ENCODE results near the gene MARCHF3. TPM values are rescaled to one million over a fixed set of nuclear protein-coding genes. Genes with fewer than 3 reads are reported as not detected.
"Not testable (repeated sequence)": the region's sequence is repeated elsewhere in the genome, so short reads cannot be mapped to it uniquely, and the experiment has no call there.

Gene MARCHF3
- polyA plus RNA-seq, 5 donors, result 4.7 to 5.6 (median 5.3) TPM

DNA sequence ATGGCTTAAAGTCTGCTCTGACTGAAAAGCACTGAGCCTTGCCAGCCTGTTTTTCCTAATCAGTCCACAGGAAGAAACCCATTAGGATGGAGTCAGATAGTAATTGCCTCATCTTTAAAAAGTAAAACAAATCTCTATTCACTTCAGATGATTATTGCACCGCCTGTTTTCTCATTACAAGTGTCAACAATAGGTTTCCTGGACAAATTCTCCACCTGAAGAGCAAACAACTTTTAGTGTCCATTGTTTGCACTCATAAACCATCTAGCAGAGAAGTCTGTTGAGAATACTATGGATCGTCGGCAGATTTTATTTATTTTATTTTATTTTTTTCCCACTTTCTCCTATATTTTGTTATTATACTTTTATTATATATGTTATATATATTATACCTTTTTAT lies 22.7 kb upstream of the MARCHF3 start:
- DNase-seq, result no peak

DNA sequence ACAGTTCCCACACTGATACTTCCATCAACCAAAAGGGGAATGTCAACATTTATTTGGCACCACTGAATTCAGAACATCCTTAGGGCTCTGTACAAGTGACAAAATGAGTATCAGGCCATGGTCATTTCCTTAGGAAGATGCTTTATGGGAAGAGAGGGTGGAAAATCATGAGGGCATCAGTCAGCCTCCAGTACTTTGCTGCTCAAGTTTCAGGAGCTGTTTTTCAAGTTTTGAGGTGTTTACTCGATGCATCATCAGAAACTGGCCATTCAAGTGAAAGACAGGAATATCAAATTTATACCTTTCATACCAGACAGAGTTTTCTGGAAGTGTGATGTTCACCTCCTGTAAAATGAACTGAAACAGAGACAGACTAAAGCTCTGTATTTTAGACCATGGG lies 21.2 kb upstream of the MARCHF3 start:
- DNase-seq, result no peak

DNA sequence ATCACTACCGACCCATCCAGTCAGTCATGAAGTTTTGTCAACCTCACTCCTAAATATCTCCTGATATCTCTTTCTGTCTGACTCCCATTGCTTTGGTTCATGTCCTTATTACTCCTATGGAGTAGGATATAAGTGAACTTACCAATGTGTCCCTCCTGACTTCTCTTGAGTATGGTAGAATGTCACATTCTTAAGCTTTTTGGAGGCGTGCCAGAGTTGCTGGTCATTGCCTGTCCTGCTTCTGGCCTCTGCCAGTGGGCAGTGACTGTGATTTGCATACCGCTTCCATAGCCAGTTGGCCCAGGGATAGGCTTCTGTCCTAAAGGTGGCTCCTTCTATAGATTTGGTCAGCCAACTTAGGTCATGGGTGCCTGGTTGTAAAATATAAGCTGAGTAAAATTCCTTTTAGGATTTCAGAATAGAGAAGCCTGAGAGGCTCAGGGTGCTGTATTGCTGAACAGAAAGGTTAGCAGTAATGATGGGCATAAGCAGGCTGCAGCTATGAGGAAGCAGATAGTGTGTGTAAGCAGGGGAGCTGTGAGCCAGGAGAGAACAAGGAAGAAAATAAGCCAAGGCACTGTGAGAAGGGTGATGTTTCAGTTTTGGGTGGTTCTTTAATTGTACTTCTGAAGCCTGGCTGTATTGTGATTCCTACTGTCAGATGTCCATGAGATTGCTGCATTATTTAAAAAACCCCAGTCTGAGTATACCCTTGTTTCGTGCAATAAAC lies 16.1 kb upstream of the MARCHF3 start:
- DNase-seq, result no peak

DNA sequence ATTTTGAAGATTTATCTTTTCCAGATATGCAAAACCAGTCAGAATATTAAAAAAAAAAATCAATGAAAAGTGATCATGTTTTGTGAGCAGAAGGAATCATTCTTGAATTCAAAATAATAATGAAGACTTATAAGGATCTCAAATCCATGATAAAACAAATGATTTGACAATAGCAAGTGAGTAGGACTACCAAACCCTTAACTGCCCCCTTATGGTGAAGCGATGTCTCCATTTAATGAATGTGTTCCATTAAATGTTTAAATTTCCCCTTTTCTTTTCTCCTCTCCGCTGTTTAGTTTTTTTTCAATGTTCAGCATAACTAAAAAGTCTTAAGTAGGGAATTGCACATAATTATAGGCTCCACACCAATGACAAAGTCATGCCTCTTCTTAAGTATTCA lies 12.2 kb upstream of the MARCHF3 start:
- DNase-seq, result no peak

DNA sequence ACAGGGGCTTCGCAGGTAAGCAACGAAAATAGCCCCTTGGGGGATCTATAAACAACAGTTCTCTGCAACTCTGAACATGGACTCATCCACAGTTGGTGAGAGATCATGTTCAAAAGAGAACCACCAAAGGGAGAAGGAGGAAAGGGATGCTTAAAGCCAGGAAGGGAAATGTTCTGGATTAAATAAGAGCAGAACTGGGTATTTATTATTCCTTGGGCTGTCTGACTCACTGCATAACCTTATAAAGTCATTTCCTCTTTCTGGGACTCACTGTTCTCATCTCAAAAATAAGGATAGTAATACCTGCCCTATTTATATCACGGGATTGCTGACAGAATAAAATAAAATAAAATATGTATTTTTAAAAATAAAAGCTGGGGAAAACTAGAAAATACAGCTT lies 11.2 kb upstream of the MARCHF3 start:
- no peak for DNase-seq

DNA sequence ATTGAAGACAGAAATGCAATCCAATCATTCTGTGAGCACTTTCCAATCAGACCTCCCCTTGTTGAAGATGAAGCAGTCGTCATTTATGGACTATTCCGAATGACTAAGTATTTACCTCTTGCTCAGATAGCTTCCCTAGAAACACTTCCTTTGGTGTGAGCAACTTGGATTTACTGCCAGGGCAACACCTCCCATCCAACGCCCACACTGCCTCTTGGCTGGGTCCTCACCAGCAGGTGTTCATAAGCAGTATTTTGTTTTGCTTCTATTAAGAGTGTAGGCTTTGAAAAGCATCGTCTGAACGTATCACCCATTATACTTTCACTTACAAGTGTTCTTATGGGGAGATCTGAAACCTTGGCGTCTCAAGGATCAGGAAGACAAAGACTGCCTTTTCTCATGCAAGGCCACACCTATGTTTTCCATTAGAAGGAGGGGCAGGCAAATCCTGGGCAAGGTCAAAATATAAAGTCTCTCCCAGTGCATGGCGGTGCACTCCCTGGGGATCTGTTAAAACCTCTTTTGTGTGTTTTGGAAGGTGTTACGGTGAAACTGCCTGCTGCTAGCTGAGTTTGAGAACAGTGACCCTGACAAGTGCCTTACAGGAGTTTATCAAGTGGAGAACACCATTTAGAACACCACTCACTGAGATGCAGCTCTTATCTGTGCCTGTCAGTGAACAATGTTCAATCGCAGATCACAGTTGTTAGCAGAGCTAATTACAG lies 10.6 kb upstream of the MARCHF3 start:
- no peak for DNase-seq

DNA sequence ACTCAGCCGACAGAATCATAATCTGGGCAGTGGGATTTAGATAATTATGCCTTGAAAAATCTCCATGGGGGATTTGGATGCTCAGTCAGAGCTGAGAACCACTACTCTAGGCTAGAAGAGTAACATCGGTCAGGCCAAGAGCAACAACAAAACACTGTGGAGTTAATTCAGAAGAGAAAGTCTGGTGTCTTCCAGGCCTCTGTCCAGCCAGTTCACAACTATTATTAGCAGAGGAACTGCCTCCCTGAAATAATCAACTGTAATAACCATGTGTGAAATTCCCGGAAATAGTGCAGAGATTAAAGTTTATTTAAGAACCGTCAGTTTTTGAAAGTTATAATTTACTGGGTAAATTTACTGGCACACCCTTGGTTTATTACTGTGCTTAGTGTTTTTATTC lies 8.2 kb upstream of the MARCHF3 start:
- DNase-seq, result no peak

DNA sequence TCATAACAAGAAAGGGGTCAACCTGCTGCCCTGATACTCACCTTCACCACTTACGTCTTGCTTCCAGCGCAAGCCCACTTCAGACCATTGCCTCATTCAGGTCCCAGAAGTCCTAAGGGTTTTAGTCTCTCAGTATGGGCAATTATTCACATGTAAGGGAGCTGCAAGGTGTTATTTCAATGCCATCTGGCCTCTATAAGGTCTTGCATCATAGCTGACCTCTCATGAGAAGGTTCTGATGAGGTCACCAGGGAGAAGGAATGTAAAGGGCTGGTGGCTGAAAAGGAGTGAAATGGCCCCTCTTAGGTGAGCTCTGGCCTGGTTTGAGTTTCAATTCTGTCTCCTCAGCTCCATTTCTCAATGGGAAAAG lies 1.5 kb upstream of the MARCHF3 start:
- DNase-seq, result no peak

DNA sequence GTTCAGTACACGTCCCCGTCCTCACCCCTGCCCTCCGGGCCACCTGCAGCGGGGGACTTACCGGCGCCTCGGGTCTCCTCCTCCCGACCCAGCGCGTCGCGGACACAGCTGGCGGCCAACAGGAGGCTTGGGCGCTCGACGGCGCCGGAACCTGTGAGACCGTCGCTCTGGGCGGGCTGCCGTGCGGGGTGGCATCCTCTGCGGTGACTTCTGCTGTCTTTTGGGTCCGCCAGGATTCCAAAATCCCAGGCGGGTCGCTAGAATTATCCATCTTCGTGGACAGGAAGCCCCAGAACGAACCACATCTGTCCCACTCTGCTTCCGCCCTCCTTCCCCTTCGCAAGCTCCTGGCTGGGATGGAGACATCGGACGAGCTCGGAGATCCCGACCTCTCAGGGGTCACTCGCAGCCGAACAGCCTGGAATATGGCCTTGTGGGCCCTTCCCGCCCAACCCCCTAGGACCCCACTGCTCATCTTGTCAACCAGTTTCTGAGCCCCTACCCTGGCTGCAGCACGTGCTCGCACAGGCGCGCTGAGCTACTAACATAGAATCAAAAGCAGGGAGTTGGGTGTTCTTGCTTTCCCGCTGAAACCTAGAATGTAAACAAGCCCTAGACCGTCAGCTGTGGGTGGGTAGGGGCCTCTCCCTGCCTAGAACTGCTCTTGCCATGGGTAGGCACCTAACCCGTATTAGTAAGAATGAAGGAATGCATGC lies 947 bp upstream of the MARCHF3 start:
- no peak for DNase-seq

DNA sequence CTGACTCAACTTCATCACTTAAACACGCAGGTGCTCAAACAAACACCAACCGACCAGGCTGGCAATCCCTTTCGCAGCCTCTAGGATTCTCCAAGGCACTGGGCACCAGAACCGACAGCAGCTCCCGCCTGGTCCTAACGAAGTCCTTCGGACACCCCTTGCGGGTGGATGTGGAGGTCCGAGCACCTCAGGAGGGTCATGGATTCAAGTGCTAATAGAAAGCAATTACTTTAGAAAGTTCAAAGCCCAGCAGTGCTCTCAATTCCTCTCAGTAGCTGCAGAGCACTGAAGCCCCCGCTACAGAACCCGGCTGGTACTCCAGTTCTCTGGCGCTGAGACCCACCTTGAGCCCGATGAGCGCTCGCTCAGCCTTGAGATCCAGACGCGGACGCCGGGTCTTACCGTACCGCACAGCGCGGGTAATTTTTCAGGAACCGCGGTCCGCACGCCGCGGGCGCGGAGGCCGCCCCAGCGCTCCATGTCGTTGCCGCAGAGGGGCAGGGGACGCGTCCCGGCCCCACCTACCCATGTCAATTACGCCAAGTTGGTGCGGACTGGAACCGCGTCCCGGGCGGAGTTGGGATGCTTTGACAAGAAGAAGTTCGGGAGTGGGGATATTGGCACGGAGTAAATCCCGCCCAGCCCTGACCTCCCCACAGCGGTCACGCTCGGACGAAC lies 638 bp downstream of the MARCHF3 start:
- peak in 1 of 2 donors; percentile 22 for DNase-seq

DNA sequence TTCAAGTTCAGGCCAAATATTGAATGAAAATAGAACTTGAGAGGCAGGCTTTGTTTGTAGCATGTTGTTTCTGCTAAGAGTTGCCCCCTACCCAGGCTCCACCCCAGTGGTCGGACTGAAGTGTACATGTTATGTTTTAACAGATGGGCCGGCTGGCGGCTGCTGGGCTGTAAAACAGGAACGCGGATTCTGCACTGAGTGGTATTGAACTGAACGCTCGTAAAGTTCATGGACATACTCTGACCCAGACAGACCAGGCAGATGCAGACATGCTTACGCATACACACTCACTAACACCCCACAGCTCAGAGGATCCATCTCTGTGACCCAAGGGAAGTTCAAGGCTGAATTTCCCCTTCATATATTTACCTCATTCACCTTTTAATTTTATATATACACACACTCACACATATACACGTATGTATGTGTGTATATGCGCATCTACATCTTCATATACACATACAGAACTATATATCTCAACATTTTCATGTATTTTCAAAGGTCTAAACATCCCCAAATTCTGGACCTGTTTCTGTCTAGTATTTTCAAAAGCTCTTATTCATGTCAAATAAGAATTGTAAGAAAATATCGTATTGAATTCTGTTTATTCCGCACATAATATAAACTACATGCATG lies 1.4 kb downstream of the MARCHF3 start:
- DNase-seq, result no peak

DNA sequence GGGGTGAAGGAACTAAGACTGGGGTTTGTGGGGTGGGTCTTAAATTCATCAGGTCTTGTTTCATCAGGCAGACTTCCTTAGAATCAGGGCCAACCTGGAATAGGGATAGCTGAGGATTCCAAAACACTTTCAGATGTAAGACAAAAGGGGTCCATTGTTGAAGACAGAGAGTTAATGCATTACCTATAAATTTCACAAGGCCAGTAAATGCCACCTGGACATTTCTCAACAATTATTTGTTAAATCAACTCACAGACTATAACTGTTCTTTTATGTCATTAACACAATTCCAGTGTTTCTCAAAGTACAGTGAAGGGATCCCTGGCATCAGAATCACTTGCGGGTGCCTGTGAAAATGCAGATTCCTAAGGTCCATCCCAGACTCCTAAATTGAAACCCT lies 2.8 kb downstream of the MARCHF3 start:
- no peak for DNase-seq

DNA sequence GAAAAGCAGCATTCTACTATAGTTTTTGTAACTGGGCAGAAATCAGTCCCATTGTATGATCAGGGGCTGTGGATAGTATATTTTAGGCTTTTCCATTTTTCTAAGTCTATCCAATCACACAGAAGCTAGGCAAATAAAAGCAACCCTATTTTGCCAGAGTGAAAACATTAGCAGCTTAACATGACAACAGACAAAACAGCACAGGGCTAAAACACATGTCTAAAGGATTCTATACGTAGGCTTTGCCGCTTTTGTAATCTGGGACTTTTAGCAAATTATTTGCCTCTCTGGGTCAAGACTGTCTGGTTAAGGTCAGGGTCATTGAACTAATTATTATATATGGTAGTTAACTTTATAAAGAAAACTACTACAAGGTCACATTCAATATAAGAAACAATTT lies 4.2 kb downstream of the MARCHF3 start:
- no peak for DNase-seq

DNA sequence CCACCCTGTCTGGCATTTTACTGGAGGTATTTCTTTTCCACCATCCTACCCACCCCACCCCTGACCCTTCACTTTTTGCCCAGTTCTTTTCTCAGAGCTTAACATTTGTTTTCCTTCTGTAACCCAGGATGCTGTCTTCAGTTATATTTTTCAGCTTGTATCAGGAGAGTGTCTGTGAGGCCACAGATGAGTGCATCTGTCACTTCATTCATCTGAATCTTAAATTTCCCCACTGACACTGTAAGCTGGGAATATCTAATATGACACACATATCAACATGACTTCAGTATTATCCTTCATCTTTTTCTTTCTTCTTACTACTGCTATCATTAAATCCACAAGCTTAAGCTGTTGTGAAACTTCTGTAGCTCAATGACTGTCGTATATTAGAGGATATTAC lies 4.9 kb downstream of the MARCHF3 start:
- DNase-seq, result no peak

DNA sequence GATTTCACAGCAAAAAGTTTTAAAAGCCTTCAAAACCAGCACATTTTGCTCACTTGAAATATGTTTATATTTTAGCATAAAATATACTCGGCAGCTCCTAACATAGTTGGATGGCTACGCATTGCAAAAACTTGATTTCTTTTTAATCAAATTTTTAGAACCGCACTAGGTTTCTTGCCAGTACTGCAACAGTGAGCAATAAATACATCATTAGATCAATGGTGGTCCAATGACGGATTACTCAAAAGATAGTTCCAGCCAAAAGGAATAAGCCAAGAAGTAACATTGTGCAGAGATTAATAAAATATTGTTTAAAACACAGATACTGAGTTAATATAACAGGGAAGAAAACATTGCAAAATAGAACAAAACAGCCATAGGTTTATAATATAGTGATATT lies 5.5 kb downstream of the MARCHF3 start:
- DNase-seq, result peak in 1 of 2 donors; percentile 17

DNA sequence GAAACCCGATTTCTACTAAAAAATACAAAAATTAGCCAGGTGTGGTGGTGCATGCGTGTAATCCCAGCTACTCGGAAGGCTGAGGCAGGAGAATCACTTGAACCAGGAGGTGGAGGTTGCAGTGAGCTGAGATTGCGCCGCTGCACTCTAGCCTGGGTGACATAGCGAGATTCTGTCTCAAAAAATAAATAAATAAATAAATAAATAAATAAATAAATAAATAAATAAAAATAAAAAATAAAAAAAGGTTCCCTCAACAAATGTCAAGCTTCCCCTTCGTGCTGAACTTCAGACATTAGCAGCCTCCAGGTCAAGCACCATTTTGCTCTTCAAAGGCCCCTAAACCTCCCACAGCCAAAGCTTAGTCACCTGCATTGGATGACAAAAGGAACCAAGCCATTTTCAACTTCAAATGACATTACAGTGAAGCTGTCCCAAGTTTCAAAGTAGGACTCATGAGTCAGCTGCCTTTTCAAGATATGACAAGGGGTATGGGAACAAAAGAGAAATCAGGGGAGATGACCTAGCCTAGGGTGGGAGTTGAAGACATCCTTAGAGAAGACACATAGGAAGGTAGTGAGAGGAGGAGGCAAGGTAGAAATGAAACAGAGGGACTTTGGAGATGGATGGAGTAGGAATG lies 6.7 kb downstream of the MARCHF3 start:
- DNase-seq, result not testable (repeated sequence)

DNA sequence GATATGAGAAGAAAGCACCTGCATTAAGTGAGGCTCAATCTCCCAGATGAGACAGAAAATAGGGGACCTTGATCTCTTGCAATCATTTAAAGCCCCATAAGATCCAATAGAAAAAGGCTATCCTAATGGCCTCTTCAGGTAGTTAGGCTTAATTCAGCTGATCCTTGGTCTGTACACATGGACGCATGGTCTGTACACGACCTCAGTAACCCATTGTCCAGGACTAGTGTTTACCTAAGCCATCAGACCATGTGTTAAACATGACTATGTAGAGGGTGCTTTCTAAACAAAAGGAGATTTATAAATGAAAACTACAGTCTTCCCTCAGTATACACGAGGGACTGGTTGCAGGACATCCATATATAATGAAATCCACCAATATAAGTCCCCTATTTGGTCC lies 7.5 kb downstream of the MARCHF3 start:
- no peak for DNase-seq

DNA sequence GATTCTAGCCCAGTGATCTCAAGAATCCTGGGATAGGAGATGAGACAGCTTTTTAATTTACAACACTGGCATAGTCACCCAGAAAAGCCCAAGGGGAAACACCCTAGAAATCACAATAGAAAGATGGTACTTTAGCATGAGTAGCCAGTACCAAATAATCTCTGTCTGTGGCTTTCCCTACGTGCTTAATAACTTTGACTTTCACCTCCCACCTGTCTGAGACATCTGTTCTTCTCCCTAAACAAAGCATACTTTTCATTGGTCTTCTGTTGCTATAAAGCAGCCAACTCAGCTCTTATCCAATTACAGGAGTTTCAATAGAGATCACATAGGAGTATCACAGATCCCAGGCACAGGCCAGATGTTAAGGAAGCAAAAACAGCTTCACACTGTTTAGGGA lies 10.4 kb downstream of the MARCHF3 start:
- no peak for DNase-seq

DNA sequence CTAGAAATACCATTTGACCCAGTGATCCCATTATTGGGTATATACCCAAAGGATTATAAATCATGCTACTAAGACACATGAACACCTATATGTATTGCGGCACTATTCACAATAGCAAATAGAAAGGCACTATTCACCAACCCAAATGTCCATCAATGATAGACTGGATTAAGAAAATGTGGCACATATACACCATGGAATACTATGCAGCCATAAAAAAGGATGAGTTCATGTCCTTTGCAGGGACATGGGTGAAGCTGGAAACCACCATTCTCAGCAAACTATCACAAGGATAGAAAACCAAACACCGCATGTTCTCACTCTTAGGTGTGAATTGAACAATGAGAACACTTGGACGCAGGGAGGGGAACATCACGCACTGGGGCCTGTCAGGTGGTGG lies 13.6 kb downstream of the MARCHF3 start:
- DNase-seq, result not testable (repeated sequence)

DNA sequence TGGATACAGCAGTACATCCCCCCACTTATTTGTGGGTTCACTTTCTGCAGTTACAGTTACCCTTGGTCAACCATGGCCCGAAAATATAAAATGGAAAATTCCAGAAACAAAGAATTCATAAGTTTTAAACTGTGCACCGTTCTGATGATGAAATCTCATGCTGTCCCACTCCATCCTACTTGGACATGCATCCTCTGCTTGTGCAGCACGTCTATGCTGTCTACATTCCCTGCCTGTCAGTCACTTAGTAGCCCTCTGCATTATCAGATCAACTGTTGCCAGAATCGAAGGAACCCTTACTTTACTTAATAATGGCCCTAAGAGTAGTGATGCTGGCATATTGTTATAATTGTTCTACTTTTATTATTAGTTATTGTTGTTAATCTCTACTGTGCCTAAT lies 14.6 kb downstream of the MARCHF3 start:
- no peak for DNase-seq

DNA sequence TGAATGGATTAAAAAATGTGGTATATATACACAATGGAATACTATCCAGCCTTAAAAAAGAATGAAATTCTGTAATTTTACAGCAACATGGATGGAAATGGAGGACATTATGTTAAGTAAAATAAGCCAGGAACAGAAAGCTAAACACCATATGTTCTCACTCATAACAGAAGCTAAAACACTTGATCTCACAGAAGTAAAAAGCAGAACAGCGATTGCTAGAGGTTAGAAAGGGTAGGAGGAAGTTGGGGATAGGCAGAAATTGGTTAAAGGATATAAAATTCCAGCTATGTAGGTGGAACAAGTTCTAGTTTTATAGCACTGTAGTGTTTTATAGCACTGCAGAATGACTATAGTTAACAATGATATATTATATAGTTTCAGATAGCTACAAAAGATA lies 15.8 kb downstream of the MARCHF3 start:
- DNase-seq, result no peak

Measured in right lung (tissue), 5 donors.